Smooth muscle cell (in vitro differentiated cells): ENCODE measurements around the gene MYLK4. TPM values are rescaled to one million over a fixed set of nuclear protein-coding genes. Genes with fewer than 3 reads are reported as not detected.

Source experiments
- DNase-seq: peaks from one replicate; lab custom pipeline; 2025; ENCODE audit not compliant: unreplicated experiment; lab: John Stamatoyannopoulos, UW
- H2AFZ ChIP-seq: fragments of 200-600 bp; sonication (generic); 2 replicates; pipeline ENCODE4 v1.6.0; 2016; ENCODE audit warnings: antibody characterized with exemption, low read depth, mild to moderate bottlenecking
- H3F3A ChIP-seq: fragments of 200-600 bp; sonication (generic); 2 replicates; pipeline ENCODE4 v1.6.0; 2017; ENCODE audit warnings: antibody characterized with exemption, low read depth
- H3K27ac ChIP-seq: fragments of 200-600 bp; sonication (generic); 2 replicates; pipeline ENCODE4 v1.5.1; 2016; ENCODE audit warnings: low read depth, mild to moderate bottlenecking
- H3K27me3 ChIP-seq: fragments of 200-600 bp; sonication (generic); 2 replicates; pipeline ENCODE4 v1.6.1; 2016; ENCODE audit warnings: low read depth, mild to moderate bottlenecking
- H3K36me3 ChIP-seq: fragments of 200-600 bp; sonication (generic); 2 replicates; pipeline ENCODE4 v1.5.1; 2016; ENCODE audit warnings: low read depth
- H3K4me1 ChIP-seq: fragments of 200-600 bp; sonication (generic); 2 replicates; pipeline ENCODE4 v1.5.1; 2016; ENCODE audit warnings: low read depth
- H3K4me2 ChIP-seq: fragments of 200-600 bp; sonication (generic); 2 replicates; pipeline ENCODE4 v1.6.0; 2016; ENCODE audit warnings: mild to moderate bottlenecking
- H3K4me3 ChIP-seq: fragments of 200-600 bp; sonication (generic); 2 replicates; pipeline ENCODE4 v1.5.1; 2016; ENCODE audit warnings: mild to moderate bottlenecking
- H3K79me2 ChIP-seq: fragments of 200-600 bp; sonication (generic); 2 replicates; pipeline ENCODE4 v1.6.0; 2016; ENCODE audit warnings: low read depth, mild to moderate bottlenecking
- H3K9ac ChIP-seq: fragments of 200-600 bp; sonication (generic); 2 replicates; pipeline ENCODE4 v1.6.0; 2016; ENCODE audit warnings: low read depth
- H3K9me3 ChIP-seq: fragments of 200-600 bp; sonication (generic); replicated peaks from 2 replicates; pipeline ENCODE4 v1.5.1; 2016; ENCODE audit warnings: low read depth
- H4K20me1 ChIP-seq: fragments of 200-600 bp; sonication (generic); 2 replicates; pipeline ENCODE4 v1.6.0; 2016; ENCODE audit warnings: low read depth
- CTCF ChIP-seq: fragments of 200-600 bp; sonication (generic); IDR thresholded peaks from 2 replicates; pipeline ENCODE4 v1.5.1; 2017; ENCODE audit warnings: borderline replicate concordance, mild to moderate bottlenecking, antibody characterized with exemption; ENCODE audit not compliant: insufficient read depth, poor library complexity, severe bottlenecking
- WGBS: methylation state at CpG from one replicate; pipeline ENCODE4 v1.1.7; 2016; ENCODE audit warnings: low lambda C conversion rate; 5-methylcytosine and 5-hydroxymethylcytosine counted together
- polyA plus RNA-seq: library from polyadenylated mRNA; unstranded; fragments of >200 nt; fragmentation: Nextera tagmentation; extraction: Ambion mirVana; gene quantifications from 2 replicates; pipeline ENCODE4 v1.2.1, GENCODE V29; 2016
- total RNA-seq: library from RNA; depleted of rRNA; stranded (reverse); fragments of >200 nt; gene quantifications from 2 replicates; pipeline ENCODE4 v1.2.3, GENCODE V29; 2014

Gene MYLK4
- total and polyA plus RNA-seq, 2 experiments from 2014 or later: 0.21 to 0.90 TPM

GRCh38 chr6:2729921-2730320 lies 20.8 kb downstream of the MYLK4 start:
- no peaks in the 10 kb centered on the region for H3K36me3 ChIP-seq
- no peak overlapping the region for H3K4me3 ChIP-seq
- no peaks in the 10 kb centered on the region for H4K20me1 ChIP-seq
- DNase-seq: no peak
- 95% methylated on average over 10 of the region's 10 CpGs for WGBS
- H3K79me2 ChIP-seq: no peaks in the 10 kb centered on the region
- no peaks in the 10 kb centered on the region for H3K27me3 ChIP-seq
- peaks cover 7% of the 10 kb centered on the region for H3F3A ChIP-seq
- H3K27ac ChIP-seq: no peak overlapping the region
- no peaks in the 10 kb centered on the region for H3K9me3 ChIP-seq
- peaks cover 6% of the 10 kb centered on the region for H3K4me1 ChIP-seq
- no peak overlapping the region for H2AFZ ChIP-seq
- H3K4me2 ChIP-seq: no peak overlapping the region
- no peak overlapping the region for H3K9ac ChIP-seq
- no peak for TF ChIP-seq CTCF

GRCh38 chr6:2725999-2726567 lies 24.6 kb downstream of the MYLK4 start:
- WGBS: 22% methylated on average over 8 of the region's 8 CpGs
- Histone ChIP-seq H3F3A (peaks cover 7% of the 10 kb centered on the region), H3K4me3 (no peak overlapping the region), H4K20me1 (no peaks in the 10 kb centered on the region), H3K36me3 (no peaks in the 10 kb centered on the region), H2AFZ (peak overlapping the region; percentile 67), H3K4me1 (peaks cover 6% of the 10 kb centered on the region), H3K27ac (peak overlapping the region; percentile 37), H3K9ac (no peak overlapping the region), H3K9me3 (no peaks in the 10 kb centered on the region), H3K27me3 (no peaks in the 10 kb centered on the region), H3K79me2 (no peaks in the 10 kb centered on the region), H3K4me2 (peak overlapping the region; percentile 22)
- TF ChIP-seq CTCF: no peak
- no peak for DNase-seq

GRCh38 chr6:2725364-2725988 lies 25.2 kb downstream of the MYLK4 start:
- peak overlapping the region; percentile 37 for H3K27ac ChIP-seq
- H3K79me2 ChIP-seq: no peaks in the 10 kb centered on the region
- H3K9ac ChIP-seq: no peak overlapping the region
- no peaks in the 10 kb centered on the region for H3K9me3 ChIP-seq
- no peaks in the 10 kb centered on the region for H4K20me1 ChIP-seq
- peak overlapping the region; percentile 22 for H3K4me2 ChIP-seq
- H3K36me3 ChIP-seq: no peaks in the 10 kb centered on the region
- H3K4me1 ChIP-seq: peaks cover 6% of the 10 kb centered on the region
- H3K4me3 ChIP-seq: no peak overlapping the region
- peak overlapping the region; percentile 67 for H2AFZ ChIP-seq
- no peaks in the 10 kb centered on the region for H3K27me3 ChIP-seq
- TF ChIP-seq CTCF: no peak
- 79% methylated on average over 8 of the region's 8 CpGs for WGBS
- no peak for DNase-seq
- peaks cover 7% of the 10 kb centered on the region for H3F3A ChIP-seq

- no peak for TF ChIP-seq CTCF
- no peak for DNase-seq
- 87% methylated on average over 3 of the region's 3 CpGs for WGBS
Observed at GRCh38 chr6:2721219-2721618, 29.5 kb downstream of the MYLK4 start.

More at GRCh38 chr6:2721219-2721618, 29.5 kb downstream of the MYLK4 start:
- H3K4me3 ChIP-seq: no peak overlapping the region
- H3F3A ChIP-seq: peaks cover 6% of the 10 kb centered on the region
- H2AFZ ChIP-seq: no peak overlapping the region
- no peaks in the 10 kb centered on the region for H3K27me3 ChIP-seq
- H3K27ac ChIP-seq: no peak overlapping the region
- no peak overlapping the region for H3K4me2 ChIP-seq
- H3K79me2 ChIP-seq: no peaks in the 10 kb centered on the region
- no peaks in the 10 kb centered on the region for H3K9me3 ChIP-seq
- H3K9ac ChIP-seq: no peak overlapping the region
- peaks cover 6% of the 10 kb centered on the region for H3K4me1 ChIP-seq
- no peaks in the 10 kb centered on the region for H4K20me1 ChIP-seq
- no peaks in the 10 kb centered on the region for H3K36me3 ChIP-seq
